ENCODE data around the gene MSH3.

MSH3 gene

DNA sequence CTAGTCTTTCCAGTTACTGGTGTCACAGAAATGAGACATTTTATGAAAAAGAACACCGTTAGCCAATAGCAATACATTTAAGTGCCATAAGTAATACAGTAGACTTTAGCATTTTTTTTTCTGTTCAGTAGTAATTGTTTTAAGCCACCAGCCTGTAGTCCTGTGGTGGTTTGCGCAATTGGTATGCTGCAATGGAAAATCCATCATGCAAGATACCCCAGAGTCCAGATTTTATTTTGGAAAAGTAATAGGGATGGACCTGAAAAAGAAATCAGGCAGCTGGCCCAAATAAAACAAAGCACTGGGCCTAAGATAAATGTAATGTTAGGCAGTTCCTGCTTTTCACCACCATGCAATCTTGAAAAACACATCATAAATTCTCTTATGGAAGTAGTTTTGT lies 211.1 kb downstream of the MSH3 start:
- no peaks in the 10 kb centered on the region for H4K20me1 ChIP-seq (ENCODE audit: insufficient read depth, low read length)
- H3K4me1 ChIP-seq (ENCODE audit: low read length): peaks cover 56% of the 10 kb centered on the region
- H3K27ac ChIP-seq (ENCODE audit: low read length): peak overlapping the region; percentile 79
- peak overlapping the region; percentile 30; the same call in 1 of the 2 replicates for H3K4me3 ChIP-seq (ENCODE audit: low read length)
- H3K27me3 ChIP-seq (ENCODE audit: low read depth, low read length): no peaks in the 10 kb centered on the region
- H2AFZ ChIP-seq (ENCODE audit: low read depth, low read length): no peak overlapping the region
- H3K79me2 ChIP-seq (ENCODE audit: low read length): no peaks in the 10 kb centered on the region
- peaks cover 10% of the 10 kb centered on the region for H3K36me3 ChIP-seq (replicated peaks; ENCODE audit: low read depth, low read length)
- TF ChIP-seq EZH2phosphoT487 (IDR thresholded peaks at IDR 0.05; ENCODE audit: low read depth): no peak
- TF ChIP-seq, protein P1, sequence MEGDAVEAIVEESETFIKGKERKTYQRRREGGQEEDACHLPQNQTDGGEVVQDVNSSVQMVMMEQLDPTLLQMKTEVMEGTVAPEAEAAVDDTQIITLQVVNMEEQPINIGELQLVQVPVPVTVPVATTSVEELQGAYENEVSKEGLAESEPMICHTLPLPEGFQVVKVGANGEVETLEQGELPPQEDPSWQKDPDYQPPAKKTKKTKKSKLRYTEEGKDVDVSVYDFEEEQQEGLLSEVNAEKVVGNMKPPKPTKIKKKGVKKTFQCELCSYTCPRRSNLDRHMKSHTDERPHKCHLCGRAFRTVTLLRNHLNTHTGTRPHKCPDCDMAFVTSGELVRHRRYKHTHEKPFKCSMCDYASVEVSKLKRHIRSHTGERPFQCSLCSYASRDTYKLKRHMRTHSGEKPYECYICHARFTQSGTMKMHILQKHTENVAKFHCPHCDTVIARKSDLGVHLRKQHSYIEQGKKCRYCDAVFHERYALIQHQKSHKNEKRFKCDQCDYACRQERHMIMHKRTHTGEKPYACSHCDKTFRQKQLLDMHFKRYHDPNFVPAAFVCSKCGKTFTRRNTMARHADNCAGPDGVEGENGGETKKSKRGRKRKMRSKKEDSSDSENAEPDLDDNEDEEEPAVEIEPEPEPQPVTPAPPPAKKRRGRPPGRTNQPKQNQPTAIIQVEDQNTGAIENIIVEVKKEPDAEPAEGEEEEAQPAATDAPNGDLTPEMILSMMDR (IDR thresholded peaks at IDR 0.05; ENCODE audit: low read depth, low read length): no peak
- H3K9ac ChIP-seq (ENCODE audit: low read length): peak overlapping the region; percentile 31; the same call in 1 of the 2 replicates
- peak overlapping the region; percentile 84 for H3K4me2 ChIP-seq (ENCODE audit: low read length)
- H3K9me3 ChIP-seq (ENCODE audit: insufficient read depth, low read length): no peaks in the 10 kb centered on the region

DNA sequence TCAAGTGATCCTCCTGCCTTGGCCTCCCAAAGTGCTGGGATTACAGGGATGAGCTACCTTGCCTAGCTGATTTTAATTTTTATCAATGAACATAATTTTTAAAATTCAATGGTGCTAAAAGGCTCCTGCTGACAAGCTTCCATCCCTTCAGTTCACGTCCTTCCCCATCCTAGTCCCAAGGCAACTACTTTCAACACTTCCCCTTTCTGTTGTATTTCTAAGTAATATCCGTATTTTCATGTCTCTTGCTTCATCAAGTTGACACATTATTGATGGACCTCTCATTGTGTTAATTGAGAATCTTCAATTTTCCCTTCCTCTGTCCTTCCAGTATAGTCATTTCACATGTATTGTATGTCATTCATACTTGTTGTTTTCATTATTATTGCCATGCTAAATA lies 211.9 kb downstream of the MSH3 start:
- Histone ChIP-seq H3K36me3 (replicated peaks; ENCODE audit: low read depth, low read length) (peaks cover 10% of the 10 kb centered on the region), H2AFZ (ENCODE audit: low read depth, low read length) (no peak overlapping the region), H3K9ac (ENCODE audit: low read length) (no peak overlapping the region), H3K4me2 (ENCODE audit: low read length) (peak overlapping the region; percentile 42), H3K4me1 (ENCODE audit: low read length) (peaks cover 49% of the 10 kb centered on the region), H3K4me3 (ENCODE audit: low read length) (no peak overlapping the region), H3K27ac (ENCODE audit: low read length) (peak overlapping the region; percentile 79), H3K79me2 (ENCODE audit: low read length) (no peaks in the 10 kb centered on the region), H3K27me3 (ENCODE audit: low read depth, low read length) (no peaks in the 10 kb centered on the region), H4K20me1 (ENCODE audit: insufficient read depth, low read length) (no peaks in the 10 kb centered on the region), H3K9me3 (ENCODE audit: insufficient read depth, low read length) (no peaks in the 10 kb centered on the region)
- TF ChIP-seq, protein P1 (IDR thresholded peaks at IDR 0.05; ENCODE audit: low read depth, low read length): no peak
- no peak for TF ChIP-seq EZH2phosphoT487 (IDR thresholded peaks at IDR 0.05; ENCODE audit: low read depth)

DNA sequence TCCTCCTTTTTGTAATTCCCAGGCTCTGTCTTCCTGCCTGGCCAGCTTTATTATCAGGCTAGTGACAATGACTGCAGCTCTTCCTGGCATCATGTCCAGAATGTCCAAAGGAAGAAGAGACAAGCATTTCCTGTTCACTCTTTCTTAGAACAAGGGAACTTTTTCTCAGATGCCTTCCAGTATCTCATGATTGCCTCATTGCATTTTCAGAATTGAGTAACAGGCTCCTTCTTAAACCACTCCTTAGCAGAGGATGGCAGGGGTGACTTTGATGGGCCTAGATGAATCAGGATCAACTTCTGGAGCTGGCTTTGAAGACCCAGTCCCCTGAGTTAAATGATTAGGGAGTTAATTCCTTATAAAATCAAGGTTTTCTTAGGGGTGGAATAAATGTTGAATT lies 212.8 kb downstream of the MSH3 start:
- Histone ChIP-seq H3K36me3 (replicated peaks; ENCODE audit: low read depth, low read length) (peaks cover 10% of the 10 kb centered on the region), H3K27me3 (ENCODE audit: low read depth, low read length) (no peaks in the 10 kb centered on the region), H2AFZ (ENCODE audit: low read depth, low read length) (no peak overlapping the region), H3K4me3 (ENCODE audit: low read length) (no peak overlapping the region), H3K9me3 (ENCODE audit: insufficient read depth, low read length) (no peaks in the 10 kb centered on the region), H3K79me2 (ENCODE audit: low read length) (no peaks in the 10 kb centered on the region), H3K4me1 (ENCODE audit: low read length) (peaks cover 40% of the 10 kb centered on the region), H4K20me1 (ENCODE audit: insufficient read depth, low read length) (no peaks in the 10 kb centered on the region), H3K27ac (ENCODE audit: low read length) (peak overlapping the region; percentile 79), H3K9ac (ENCODE audit: low read length) (no peak overlapping the region), H3K4me2 (ENCODE audit: low read length) (peak overlapping the region; percentile 42)
- TF ChIP-seq, protein P1 (IDR thresholded peaks at IDR 0.05; ENCODE audit: low read depth, low read length): no peak
- no peak for TF ChIP-seq EZH2phosphoT487 (IDR thresholded peaks at IDR 0.05; ENCODE audit: low read depth)

DNA sequence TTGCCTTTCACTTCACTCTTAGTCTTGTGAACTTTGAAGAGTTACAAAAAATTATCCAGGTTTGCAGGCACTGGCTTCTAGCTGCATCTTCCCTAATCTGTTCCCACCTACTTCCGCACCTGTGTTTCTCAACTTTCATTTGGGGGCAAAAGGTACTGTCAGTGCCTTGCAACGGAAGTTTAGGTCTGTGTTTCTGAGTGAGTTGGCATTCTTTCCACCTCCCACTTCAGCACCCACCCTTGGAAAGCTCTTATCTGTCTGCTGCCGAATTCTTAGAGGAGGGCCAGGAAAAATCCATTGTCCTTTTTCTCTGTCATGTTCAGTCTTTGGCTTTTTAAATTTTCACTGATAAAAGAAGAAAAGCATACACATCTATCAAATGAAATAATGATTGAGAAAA lies 216.0 kb downstream of the MSH3 start:
- Histone ChIP-seq H3K27ac (ENCODE audit: low read length) (no peak overlapping the region), H4K20me1 (ENCODE audit: insufficient read depth, low read length) (no peaks in the 10 kb centered on the region), H2AFZ (ENCODE audit: low read depth, low read length) (no peak overlapping the region), H3K27me3 (ENCODE audit: low read depth, low read length) (no peaks in the 10 kb centered on the region), H3K36me3 (replicated peaks; ENCODE audit: low read depth, low read length) (peaks cover 10% of the 10 kb centered on the region), H3K4me3 (ENCODE audit: low read length) (no peak overlapping the region), H3K79me2 (ENCODE audit: low read length) (no peaks in the 10 kb centered on the region), H3K4me2 (ENCODE audit: low read length) (no peak overlapping the region), H3K9ac (ENCODE audit: low read length) (no peak overlapping the region), H3K9me3 (ENCODE audit: insufficient read depth, low read length) (no peaks in the 10 kb centered on the region), H3K4me1 (ENCODE audit: low read length) (peaks cover 23% of the 10 kb centered on the region)
- TF ChIP-seq, protein P1 (IDR thresholded peaks at IDR 0.05; ENCODE audit: low read depth, low read length): no peak
- TF ChIP-seq EZH2phosphoT487 (IDR thresholded peaks at IDR 0.05; ENCODE audit: low read depth): no peak

Data from OCI-LY3 (cell line).